GM04504 (cell line): ENCODE data around the gene GJD2.

Source experiments
- DNase-seq: peaks from one replicate; pipeline ENCODE4 v3.0.0-alpha.2; 2012; ENCODE audit warnings: low read depth

Gene GJD2

DNA sequence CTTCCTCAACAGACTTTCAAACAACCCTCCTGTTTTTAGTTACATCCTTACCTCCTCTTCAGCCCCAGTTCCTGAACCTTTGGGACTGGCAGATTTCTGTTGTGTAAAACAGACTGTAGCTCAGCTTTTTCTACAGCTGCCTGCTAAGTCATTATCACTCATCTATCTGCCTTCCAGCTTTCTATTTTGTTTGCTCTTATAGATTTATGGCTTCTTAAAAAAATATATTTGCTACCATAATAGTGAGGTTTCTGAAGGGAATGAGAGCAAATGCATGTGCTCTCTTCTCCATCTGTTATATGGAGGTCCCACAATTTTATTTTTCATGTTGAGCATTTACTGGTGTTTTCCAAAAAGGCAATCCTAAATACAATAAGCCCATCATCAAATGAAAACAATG lies 18.2 kb upstream of the GJD2 start:
- no peak for DNase-seq

DNA sequence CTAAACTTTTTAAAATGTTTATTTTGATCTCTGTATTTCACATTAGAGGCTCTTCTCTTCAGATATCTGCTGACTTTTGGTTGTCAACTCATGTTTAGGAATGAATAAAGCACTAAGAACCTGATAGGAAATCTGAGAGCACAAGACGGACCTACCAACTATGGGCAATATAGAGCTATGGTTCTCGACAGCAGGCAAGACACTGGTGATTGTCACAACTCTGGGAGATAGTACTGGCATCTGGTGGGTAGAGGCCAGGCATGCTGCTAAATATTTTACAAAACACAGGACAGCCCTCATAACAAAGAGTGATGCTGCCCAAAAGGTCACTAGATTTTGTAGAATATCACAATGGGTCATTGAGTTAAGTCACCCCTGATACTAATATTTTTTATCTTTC lies 17.5 kb upstream of the GJD2 start:
- DNase-seq: no peak

DNA sequence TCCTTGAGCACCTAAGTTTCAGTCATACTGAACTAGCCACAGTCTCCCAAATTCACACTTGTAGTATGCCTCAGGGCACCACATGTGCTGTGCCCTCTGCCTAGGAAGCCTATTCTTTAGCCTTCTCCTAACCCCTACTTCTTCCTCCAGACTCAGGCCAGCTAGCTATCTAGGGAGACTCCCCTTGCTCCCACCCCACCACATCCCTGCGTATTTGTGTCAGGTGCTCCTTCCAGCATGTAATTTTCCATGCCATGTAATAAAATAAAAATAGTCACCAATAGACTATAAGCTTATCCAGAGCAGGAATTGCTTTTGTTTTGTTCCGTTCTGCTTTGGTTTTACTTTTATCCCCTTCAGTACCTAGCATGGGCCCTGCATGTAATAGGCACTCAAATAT lies 14.9 kb upstream of the GJD2 start:
- DNase-seq: no peak

DNA sequence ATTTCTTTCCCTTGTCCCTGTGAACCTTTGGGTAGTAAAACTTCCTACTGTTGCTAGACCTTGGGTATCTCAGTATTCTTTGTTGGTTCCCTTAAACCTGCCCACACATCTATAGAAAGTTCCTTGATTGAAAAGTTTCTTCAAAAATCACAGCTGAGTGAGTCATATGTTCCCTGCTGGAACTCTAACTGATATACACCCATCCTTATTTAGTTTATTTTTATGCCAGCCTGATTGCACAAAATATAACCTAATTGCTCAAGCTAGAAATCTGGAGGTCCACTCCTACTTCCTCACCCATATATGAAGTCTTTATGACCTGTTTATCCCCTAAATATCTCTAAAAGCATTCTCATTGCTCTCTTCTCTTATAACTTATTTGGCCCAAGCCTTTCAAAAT lies 13.7 kb upstream of the GJD2 start:
- no peak for DNase-seq

DNA sequence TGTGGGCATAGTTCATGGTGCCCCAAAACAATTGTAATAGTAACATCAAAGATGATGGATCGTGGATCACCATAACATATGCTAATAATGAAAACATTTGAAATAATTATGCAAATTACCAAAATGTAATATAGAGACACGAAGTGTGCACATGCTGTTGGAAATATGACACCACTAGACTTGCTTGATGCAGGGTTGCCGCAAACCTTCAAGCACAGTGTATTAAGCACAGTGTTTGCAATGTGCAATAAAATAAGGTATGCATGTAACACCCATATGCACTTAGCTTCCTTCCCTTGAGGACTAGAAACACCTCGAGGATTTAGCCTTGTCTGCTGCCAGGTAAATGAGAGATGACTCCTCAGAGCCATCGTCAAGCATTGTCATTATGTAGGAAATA lies 10.9 kb upstream of the GJD2 start:
- DNase-seq: no peak

DNA sequence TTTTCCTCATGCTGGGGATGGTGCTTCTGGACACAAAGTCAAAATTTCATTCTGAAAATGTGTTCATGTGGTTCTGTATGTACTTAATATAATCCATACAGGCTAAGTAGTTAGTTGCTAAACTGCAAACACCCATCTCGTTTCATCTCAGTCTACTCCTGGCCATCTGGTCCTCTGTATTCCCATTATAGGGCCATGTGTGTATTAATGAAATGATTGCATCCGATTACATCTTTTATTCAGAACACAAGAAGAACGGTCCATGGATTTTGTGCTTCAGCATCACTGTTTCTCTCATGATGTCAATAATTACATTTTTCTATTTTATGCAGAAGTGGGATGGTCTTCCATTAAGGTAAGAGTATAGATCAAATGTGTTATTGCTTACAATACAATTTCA lies 6.1 kb upstream of the GJD2 start:
- DNase-seq: no peak

DNA sequence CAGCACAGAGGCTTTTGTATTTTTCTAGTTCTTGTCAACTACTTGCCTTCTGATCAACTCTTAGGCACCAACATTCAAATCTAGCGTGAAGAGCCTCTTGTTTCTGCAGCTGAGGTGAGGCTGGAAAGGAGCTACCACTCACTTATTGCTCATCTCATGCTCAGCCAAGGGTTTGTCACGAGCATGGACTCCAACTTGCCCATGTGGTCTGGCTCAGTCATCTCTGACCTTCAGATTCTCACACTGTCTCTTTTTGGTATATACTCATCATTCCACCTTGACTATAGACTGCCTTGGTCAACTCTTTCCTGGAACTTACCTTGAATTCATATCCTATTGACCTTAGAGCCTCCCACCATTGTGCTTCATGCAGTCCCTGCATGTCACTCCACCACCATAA lies 5.2 kb upstream of the GJD2 start:
- no peak for DNase-seq

DNA sequence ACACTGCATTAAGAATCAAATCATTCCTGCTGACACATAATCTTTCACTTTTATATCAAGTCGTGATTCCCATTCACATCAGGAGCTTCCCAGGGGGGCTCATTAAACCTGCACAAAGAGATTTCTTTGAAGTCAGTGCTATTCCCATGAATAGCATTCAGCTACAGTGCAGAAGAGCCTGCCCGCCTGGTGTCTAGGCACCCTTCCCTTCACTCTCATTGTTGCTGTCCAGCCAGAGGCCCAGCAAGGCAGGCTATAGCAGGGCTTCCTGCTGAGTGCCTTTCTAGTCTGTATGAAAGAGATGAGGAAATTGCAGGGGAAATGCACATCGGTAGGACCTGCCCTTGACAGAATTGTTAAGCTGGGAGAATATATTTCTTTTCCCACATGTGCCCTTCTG lies 4.5 kb upstream of the GJD2 start:
- no peak for DNase-seq

DNA sequence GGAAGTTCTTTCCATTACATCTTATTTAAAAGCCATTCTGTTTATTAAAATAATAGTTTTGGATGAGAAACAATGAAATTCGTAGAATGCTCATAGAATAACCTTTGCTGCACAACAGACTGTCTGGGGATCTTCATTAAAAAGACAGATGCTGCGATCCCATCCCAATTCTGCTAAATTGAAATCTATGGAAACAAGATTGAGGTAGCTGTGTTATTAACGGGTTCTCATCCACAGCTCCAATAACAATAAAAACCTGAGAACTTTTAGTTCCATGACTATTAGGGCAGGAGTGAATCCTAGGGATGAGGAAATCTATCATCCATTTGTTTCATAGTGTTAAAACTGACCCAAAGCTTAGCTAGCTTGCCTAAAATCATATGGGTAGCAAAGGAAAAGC lies 2.5 kb upstream of the GJD2 start:
- DNase-seq: no peak

DNA sequence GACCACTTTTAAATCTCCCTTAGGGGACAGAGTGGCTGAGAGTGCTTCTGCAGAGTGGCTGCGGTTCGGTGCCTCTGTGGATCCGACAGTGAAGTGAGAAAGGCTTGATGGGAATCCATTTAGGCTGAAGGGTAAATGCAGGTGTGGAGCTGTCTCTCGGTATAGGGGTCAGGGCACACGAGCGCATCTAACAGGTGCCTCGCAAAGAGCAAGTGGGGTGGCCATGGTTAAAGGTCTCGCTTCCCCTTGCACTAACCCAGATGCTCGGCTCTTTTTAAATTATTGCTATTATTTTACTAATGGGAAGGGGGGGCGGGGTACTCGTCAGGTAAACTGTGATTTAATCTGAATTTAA lies 598 bp upstream of the GJD2 start:
- no peak for DNase-seq

DNA sequence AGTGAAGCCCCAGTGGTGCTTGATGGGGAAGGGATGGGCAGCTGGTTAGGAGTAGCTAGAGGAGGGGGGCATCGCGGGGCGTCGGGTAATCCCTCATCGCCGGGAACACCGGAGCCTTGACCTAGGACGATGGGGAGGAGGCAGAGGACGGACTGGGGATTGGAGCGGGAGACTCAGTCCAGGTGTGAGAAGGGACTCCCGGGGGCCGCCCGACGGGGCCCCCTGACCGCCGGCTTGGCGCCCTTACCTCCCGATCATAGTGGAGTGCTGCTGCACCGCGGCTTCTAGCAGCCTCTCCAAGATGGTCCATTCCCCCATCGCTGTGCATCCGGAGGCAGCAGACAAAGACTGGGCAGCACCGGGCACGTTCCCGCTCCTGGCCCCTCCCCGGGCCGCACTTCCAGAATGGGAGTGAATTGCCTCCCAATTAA lies 612 bp downstream of the GJD2 start:
- no peak for DNase-seq

DNA sequence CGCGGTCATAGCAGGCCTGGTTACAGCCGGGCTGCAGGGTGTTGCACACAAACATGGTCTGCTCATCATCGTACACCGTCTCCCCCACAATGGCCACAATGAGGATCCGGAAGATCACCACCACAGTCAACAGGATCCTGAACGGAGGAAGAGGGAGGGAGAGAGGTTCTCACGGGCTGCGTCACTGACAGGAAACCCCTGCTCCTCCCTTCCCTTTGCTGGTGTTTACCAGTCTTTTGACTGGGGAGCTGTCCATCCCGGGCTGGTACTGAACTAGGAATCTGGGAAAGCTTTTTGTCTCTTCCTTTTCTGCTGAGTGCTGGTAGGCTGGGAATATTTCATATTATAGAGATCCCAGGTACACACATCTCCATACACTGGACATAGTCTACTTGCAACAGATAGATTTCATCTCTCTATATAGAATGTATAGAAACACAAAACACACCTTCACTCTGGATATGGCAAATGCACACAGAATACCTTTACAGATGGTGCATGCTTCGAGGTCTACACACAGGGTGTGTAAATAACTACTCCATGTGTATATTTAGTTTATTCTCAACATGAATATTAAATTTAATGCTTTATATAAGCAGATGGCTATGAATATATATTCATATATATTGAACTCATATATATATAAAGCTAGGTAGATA lies 1.4 kb downstream of the GJD2 start:
- DNase-seq: peak; percentile 40

DNA sequence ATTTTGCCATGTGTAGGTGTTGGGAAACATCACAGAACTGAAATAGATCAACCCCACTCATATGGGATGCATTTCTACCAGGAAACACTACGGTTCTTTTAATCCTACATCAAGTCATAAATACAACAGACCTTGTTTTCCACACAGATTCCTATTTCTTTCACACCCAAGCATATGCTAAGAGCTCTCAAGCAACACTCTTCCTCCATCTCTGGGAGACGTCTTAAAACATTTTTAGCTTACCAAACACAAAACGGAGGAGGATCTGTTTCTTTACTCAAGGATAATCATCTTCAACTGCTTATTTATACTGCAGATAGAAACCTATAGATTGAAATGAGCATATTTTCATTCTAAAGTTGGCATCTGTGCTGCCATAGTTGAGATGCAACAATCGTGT lies 5.1 kb downstream of the GJD2 start:
- DNase-seq: no peak

DNA sequence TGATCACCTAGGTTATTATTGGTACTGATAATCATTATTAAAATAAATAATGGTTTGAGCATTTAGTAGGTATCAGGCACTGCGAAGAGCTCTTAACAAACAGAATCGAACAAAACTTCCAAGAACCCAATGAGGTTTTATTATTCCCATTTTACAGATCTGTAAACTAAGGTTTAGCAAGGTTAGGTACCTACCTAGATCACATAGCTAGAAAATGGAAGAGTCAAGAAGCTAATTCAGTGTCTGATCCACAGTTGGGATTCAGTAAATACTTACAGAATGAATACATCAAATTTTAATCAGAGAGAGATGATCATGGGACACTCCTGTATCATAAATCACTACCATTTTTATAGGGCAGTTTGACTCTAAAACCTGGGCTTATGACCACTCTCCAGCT lies 15.5 kb downstream of the GJD2 start:
- DNase-seq: no peak

DNA sequence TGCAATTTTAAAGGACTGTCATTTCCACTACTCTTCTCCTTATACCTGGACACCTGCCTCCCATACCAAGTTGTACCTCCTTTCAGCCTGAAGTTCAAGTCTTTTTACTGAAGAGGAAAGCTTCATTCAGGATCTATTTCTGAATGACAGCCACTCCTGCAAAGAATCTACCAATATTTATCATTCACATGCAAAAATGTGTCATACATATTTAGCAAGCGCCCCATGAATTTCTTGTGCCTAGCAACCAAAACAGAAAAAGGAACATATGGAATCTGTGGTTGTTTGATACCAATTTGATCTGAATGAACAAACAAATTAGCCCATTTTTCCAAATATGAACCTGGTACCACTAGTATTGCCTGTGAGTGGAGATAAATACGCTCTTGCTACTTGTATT lies 16.8 kb downstream of the GJD2 start:
- DNase-seq: no peak

DNA sequence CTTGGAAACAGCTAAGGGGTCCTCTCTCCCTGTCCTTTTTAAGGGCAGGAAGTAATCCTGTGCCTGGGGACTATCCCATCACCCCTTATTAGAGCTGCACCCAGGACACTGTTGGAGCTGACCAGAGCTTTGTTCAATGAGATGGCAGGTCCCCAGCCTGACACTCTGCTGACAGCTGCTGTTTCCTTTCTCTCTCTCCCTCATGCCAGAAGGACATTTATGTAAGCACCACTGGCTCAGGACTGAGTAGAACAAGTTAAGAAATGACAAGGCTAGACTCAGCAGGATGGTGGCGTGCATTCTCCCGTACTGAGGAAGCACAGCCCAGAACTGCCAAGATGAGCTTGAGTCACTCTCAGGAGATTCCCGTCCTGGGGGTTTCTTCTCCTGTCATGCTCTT lies 17.3 kb downstream of the GJD2 start:
- DNase-seq: peak; percentile 29

DNA sequence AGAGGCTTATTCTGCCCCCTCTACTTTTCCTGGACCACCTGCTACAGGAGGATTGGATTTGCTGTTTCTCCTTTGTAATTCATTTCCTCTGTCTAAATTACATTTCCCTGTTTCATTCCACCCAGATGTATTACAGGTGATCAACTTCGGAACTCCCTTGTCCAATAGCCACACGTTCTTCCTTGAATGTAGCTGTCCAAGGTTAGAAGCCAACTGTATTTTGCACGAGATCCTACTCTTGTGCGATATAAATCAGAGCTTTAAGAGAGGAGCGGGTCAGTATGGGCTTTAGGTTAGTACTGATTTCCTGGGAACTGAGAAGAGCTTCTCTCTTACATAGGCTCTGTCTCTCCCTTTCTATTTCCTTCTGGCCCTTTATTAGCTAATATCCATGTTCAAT lies 20.5 kb downstream of the GJD2 start:
- DNase-seq: no peak

DNA sequence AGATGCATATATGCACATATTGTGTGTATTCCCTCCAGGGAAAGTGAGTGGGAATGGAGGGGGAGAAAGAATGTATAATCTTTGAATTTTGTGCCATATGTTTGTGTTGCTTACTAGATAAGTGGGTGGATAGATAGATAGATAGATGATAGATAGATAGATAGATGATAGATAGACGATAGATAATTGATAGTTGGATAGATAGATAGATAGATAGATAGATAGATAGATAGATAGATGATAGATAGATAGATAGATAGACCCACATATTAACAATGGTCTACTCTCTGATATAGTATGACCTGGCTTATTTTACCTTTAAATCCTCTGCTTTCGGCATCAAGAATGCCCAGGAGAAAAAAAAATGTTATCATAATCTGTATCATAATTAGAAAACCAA lies 21.2 kb downstream of the GJD2 start:
- DNase-seq: no peak

DNA sequence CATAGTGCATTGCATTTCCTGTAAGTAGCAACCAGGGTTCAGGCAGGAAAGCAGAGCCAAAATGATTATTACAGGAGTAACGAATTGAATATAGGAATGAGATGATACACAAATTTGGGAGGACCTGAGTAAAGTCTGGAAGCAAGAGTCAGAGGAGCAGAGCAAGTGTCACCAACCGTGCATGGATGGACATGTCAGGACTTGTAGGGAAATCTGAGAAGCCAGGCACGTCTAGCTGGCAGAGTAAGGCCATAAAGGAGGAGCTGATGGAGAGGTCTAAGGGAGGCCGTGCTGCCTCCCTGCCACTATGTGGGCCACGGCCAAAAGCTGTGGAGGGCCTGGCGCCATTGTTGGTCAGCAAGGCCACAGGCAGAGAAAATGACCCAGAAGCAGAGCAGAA lies 22.4 kb downstream of the GJD2 start:
- no peak for DNase-seq

DNA sequence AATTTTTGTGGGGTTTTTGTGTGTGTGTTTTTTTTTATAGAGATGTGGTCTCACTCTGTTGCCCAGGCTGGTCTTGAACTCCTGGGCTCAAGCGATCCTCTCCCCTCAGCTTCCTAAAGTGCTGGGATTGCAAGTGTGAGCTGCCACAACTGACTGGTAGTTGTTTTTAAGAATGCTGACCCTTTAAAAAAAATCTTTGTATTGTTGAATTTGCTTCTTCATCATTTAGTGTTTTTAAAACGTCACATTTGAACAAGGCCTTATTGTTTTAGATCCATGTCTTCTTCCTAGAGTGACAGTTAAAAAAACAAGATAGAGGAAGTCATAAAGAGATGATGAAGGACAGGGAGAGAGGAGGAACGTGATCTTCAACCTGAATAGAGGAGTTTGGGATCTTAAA lies 24.1 kb downstream of the GJD2 start:
- DNase-seq: no peak

DNA sequence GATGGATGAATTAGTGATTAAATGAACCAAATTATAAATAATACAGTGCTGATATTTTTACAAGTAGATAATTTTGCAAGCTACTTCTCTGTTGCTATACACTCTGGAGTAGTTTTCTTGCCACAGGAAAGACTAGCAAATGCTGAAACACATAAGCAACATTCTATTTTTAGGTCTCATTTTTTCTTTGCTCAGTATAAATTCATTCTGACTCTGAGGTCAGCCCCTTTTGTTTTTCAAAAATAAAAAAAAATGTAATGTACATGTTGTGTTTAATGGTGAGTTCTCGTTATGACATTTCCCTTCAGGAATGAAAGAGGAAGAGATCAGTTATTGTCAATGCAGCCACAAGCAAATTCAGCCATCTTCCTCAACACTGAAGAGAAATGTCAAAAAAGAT lies 24.9 kb downstream of the GJD2 start:
- DNase-seq: no peak

DNA sequence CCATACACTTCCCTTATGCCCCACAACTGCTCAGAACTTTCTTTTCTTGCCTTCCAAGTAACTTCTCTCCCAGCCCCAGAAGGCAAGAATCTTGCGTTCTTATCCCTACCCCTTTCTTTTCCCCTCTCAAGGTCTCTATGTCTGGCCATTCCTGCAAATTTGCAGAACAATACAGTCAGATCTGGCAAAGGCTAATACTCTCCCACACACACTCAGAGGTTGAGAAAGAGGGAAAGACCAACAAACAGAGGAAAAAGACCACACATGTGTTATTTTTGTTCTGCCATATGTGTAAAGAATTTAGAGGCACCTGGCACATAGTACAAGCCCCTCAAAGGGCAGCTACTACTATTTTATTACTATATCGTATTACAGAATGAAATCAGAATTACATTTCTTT lies 25.7 kb downstream of the GJD2 start:
- no peak for DNase-seq

DNA sequence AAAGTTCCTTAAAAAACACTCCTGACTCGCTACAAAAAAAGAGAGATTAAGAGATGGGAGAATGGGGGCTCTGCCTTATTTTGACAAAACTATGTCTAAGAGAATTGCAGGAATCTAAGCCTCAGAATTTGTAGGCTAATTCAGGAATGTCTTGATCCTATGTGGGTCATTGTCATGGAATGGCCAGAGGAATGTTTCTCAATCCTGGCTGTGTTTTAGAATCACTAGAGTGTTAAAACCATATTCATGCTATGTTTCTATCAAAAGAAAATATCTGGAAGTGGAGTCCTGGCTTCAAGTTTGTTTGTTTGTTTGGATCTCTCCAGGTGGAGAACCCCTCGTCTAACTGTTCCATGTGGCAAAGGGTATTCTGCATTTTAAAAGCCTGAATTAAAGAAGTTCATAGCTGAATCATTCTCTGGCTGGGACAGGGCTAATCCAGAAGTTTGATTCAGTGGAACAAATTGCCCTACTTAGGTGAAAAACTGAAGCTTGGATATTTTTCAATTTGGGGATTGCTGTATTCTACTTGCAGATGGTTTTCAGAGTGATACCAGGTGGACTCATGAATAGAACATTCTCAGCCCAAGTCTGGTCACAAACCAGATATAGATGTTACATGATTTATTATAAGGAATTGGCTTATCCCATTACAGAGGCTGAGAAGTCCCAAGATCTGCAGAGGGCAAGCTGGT lies 28.2 kb downstream of the GJD2 start:
- peak; percentile 18 for DNase-seq

DNA sequence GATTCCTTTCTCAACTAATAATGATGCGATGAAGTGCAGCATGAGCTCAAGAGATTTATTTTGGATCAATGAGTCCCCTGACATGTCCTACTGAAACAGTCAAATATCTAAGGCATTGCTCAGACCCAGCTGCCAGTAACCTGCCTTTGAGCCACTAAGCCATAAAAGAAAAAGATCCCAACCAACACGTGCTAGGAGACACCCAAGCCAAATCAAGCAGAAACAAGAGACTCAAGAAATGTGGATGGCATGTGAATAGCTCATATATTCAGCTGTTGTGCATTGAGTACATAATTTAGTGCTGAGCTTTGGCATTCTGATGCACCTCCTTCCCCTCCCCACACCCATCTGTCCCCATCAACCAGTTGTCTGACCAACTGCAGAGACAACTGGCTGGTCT lies 29.2 kb downstream of the GJD2 start:
- peak; percentile 44 for DNase-seq
